NCI-H2171 (cell line): ENCODE measurements around the gene STAC2.

Source experiments
- DNase-seq: peaks from one replicate; lab custom pipeline; 2025; lab: John Stamatoyannopoulos, UW

Gene STAC2

GRCh38 chr17:39161962-39162361 is 63.8 kb downstream of the STAC2 start:
- DNase-seq: no peak
